Stimulated activated CD4-positive, alpha-beta T cell treated with anti-CD3 and anti-CD28 coated beads, Interleukin-15, amount 100 ng/mL, for 24 hours (primary cell): Measurements from ENCODE around the gene ARL16.

Experiments used
- DNase-seq: peaks from one replicate; pipeline ENCODE4 v3.0.0-alpha.2; 2020

Gene ARL16, protein sequence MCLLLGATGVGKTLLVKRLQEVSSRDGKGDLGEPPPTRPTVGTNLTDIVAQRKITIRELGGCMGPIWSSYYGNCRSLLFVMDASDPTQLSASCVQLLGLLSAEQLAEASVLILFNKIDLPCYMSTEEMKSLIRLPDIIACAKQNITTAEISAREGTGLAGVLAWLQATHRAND

DNA sequence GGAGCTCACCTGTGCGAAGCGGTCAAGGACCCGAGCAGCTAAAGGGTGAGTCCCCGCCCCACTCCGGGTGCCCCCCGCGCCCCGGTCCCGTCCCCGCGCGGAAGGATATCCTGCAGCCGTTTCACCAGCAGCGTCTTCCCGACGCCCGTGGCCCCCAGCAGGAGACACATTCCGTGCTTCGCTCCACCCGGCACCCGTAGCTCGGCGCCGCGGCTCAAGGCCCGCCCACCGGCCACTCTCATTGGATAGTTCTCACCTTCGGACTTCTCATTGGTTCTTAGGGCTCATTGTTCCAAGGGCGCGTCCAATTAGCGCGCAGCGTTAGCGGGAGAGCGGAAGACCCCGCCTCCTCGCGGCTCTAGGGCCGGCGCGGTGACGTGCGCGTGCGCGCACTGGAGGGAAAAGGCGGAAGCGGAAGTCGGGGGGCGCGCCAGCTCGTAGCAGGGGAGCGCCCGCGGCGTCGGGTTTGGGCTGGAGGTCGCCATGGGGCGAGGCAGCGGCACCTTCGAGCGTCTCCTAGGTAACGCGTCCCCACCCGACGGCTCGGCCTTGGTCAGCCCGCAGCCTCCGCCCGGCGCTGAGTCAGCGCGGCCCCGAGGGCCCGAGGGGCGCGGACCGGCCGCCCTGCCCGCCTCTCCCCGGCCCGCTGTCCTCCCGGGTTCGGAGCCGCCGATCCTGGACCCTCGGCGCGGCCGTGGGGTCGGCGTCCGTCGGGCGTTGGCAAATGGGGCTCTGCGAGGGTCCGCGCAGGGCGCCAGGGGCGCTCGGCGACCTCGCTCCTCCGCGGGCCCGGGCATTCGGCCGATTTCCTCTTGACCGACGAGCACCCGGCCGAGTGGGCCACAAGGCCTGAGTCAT, at the start of gene ARL16, which contains the start of gene HGS:
ARL16 (minus strand) TSS at position 214 of the 858 bp plus-strand sequence; CDS start at position 170, 44 bp downstream.
HGS (plus strand) TSS at position 428 of the 858 bp plus-strand sequence; CDS start at position 484, 56 bp downstream.
- peak; percentile 98 for DNase-seq

- no peak for DNase-seq
These were observed 43.9 kb upstream of the ARL16 start for GRCh38 chr17:81727324-81728031.

- DNase-seq: no peak
These were observed 42.4 kb upstream of the ARL16 start for GRCh38 chr17:81726004-81726403.

DNA sequence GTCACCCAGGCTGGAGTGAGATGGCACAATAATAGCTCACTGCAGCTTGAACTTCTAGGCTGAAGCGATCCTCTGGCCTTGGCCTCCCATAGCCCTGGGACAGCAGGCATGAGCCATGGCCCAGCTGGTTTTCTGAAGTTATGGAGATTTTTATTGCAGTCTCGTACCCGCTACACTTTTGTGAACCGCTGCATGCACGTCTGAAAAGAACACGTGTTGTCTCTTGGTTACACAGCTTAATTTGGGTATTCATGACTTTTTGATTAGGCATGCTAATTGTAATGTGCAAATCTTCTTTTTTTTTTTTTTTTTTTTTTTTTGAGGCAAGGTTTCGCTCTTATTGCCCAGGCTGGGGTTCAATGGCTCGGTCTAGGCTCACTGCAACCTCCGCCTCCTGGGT, 41.8 kb upstream of the ARL16 start:
- no peak for DNase-seq

DNA sequence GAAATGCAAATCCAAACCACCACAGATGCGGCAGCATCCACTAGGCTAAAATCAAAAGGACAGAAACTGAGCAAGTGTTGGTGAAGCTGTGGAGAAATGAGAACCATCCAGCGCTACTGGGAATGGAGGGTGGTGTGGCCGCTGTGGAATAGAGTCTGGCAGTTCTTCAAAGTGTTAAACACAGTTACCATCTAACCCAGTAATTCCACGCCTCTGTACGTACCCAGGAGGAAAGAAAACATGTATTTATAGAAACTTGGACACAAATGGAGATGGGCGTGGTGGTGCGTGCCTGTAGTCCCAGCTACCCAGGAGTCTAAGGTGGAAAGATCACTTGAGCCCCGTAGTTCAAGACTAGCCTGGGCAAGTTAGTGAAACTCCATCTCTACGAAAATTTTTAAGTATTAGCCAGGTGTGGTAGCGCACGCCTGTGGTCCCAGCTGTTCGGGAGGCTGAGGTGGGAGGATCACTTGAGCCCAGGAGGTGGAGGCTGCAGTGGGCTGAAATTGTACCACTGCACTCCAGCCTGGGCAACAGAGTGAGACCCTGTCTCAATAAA, 40.1 kb upstream of the ARL16 start:
- DNase-seq: peak; percentile 2

DNA sequence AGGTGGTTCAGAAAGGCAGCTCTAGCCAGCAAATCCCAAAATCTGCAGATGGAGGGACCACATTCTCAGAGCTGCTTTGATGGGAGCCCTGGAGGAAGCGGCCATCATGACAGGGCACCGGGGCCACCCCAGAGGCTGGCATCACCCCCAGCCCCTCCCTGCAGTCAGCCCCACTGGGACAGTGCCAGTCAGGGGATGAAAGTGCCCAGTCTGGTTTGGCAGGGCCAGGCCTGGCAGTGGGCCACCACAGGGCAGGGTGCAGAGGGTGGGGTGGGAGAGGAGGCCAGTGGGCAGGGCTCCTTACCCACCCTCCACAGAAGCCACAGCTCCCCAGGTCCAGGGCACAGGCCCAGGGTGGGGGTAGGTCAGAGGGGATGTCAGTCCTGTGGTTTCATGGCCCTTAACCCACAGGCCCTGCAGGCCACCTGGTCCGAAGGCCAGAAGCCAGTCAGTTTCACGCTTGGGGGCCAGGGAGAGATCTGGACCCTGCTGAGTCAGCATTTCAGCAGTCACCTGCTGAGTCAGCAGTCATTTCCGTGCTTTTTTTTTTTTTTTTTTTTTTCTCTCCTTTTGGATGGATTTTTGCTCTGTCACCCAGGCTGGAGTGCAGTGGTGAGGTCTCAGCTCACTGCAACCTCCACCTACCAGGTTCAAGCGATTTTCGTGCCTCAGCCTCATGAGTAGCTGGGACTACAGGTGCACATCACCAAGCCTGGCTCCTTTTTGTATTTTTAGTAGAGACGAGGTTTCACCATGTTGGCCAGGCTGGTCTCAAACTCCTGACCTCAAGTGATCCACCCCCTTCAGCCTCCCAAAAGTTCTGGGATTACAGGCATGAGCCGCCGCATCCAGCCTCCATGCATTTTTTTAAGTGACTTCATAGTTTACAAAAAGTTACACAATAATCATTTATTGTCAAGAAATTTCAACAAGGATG, 38.9 kb upstream of the ARL16 start:
- peak; percentile 20 for DNase-seq

- DNase-seq: peak; percentile 2
These were observed 36.9 kb upstream of the ARL16 start for GRCh38 chr17:81720267-81721071.

GRCh38 chr17:81719410-81720266, 36.0 kb upstream of the ARL16 start:
- DNase-seq: peak; percentile 4

DNA sequence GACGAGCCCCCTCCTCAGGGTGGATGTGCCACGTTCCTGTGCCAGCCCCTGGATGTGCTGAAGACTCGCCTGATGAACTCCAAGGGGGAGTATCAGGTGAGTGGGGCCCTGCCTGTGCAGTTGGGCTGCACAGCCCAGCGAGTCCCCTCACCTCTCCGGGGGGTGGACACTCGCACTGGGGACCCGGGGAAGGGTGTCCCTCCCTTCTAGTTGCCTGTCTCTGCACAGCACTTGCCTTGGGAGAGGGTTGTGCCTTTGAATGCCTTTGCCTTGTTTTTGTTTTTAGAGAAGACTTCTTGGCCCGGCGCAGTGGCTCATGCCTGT, 34.1 kb upstream of the ARL16 start:
- no peak for DNase-seq

- DNase-seq: peak; percentile 2
These were observed 33.6 kb upstream of the ARL16 start for GRCh38 chr17:81717049-81717765.

GRCh38 chr17:81716674-81716996, 33.0 kb upstream of the ARL16 start:
- DNase-seq: no peak

DNA sequence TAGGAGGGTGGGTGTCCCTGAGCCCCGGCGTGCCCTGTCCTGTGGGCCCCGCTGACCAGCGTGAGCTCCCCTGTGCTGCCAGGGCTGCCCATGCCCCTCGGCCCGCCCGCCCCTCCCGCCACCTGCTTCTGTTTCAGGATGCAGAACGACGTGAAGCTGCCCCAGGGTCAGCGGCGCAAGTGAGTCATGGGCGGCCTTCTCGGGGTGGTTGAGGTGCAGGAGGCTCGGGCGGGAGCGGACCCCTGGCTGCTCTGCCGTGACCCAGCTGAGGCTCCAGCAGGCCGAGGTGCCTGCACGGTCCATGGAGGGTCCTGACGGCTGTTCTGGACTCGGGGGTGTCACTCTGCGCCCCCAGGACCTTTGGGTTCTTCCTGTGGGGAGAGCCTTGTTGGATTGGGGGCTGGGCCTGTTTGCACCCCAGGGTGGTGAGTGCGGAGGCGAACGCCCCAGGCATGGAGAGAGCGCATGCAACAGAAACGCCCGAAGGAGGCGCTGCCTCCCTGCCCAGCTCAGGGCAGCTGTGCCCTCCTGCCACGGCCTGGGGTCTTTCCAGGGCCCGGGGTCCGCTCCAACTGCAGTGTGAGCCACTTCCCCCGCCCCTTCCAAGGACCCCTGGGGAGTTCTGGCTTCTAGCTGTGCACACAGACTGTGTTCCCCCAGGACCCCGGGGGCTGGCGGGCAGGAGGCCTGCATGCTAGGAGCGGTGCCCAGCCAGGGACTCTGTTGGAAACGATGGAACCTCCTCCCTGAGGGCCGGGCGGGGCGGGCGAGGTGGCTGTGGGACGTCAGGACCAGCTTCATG, 32.5 kb upstream of the ARL16 start:
- peak; percentile 1 for DNase-seq

GRCh38 chr17:81715107-81715871, 31.7 kb upstream of the ARL16 start:
- DNase-seq: no peak

GRCh38 chr17:81714412-81715106, 31.0 kb upstream of the ARL16 start:
- DNase-seq: peak; percentile 3

DNA sequence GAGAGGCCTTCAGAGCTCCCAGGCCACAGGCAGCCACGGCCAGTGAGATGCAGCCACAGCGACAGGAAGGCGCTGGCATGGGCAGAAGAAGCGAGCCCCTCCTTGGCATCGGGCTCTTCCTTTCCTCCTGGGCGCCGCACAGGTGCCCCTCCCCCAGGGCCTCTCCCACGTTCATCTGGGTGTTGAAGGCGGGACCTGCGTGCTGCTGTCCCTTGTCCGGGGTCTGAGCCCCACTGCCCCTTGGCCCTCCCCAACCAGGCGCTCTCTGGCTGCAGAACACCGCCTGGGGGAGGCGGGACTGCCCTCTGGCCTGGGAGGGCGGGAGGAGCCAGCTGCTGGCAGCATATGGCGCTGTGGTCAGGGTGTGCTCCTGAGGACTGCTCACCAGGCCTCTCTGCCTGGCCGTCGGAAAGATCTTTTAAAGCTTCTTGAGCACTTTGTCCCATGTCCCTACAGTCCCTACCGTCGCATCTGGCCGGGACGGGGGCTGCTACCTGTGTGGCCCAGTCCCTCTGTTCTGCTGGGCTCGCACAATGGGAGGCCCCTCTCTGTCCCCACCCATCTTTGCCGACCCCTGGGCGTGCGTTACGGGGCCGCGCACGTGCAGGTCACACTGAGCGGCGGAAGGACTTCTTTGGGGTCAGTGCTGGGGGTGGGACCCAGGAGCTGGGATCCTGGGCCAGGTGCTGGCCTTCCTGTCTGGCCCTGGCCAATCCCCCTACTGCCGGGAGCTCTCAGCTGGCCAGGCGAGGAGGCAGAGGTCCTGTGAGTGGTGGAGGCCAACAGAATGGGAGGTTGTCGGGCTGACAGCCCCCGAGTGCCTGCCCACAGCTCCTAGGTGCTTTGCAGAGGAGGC, 30.2 kb upstream of the ARL16 start:
- no peak for DNase-seq

- DNase-seq: no peak
These were observed 29.5 kb upstream of the ARL16 start for GRCh38 chr17:81713004-81713555.
